NCI-H128 (cell line): Measurements from ENCODE around the gene ATP5IF1.
A peak's percentile ranks its signal among the peaks of the same experiment; 100 is the strongest.

Source experiments
- DNase-seq: peaks from one replicate; lab custom pipeline; 2025; ENCODE audit not compliant: unreplicated experiment; lab: John Stamatoyannopoulos, UW

ATP5IF1 gene

GRCh38 chr1:28235755-28236655 is at the start of gene ATP5IF1:
Gene ATP5IF1 (plus strand): TSS chr1:28236124. CDS start chr1:28236184, 60 bp downstream.
- DNase-seq, result peak; percentile 97

- DNase-seq, result no peak
These were observed 45.5 kb upstream of the ATP5IF1 start for GRCh38 chr1:28190337-28190979.

GRCh38 chr1:28190996-28191645 is 44.8 kb upstream of the ATP5IF1 start:
- no peak for DNase-seq

GRCh38 chr1:28193701-28194161 is 42.2 kb upstream of the ATP5IF1 start:
- no peak for DNase-seq

- no peak for DNase-seq
These were observed 41.4 kb upstream of the ATP5IF1 start for GRCh38 chr1:28194326-28195035.

- no peak for DNase-seq
These were observed 40.1 kb upstream of the ATP5IF1 start for GRCh38 chr1:28195780-28196179.

GRCh38 chr1:28196330-28196729 is 39.6 kb upstream of the ATP5IF1 start:
- DNase-seq, result no peak

- no peak for DNase-seq
These were observed 38.1 kb upstream of the ATP5IF1 start for GRCh38 chr1:28197682-28198415.

GRCh38 chr1:28199328-28200233 is 36.3 kb upstream of the ATP5IF1 start:
- no peak for DNase-seq

- no peak for DNase-seq
These were observed 35.6 kb upstream of the ATP5IF1 start for GRCh38 chr1:28200234-28200873.

GRCh38 chr1:28205243-28205642 is 30.7 kb upstream of the ATP5IF1 start:
- DNase-seq, result no peak

GRCh38 chr1:28208818-28209441 is 27.0 kb upstream of the ATP5IF1 start:
- no peak for DNase-seq

- no peak for DNase-seq
These were observed 26.2 kb upstream of the ATP5IF1 start for GRCh38 chr1:28209700-28210099.

- DNase-seq, result no peak
These were observed 22.6 kb upstream of the ATP5IF1 start for GRCh38 chr1:28213315-28213714.

GRCh38 chr1:28229089-28229488 is 6.8 kb upstream of the ATP5IF1 start:
- DNase-seq, result no peak

GRCh38 chr1:28229996-28230395 is 5.9 kb upstream of the ATP5IF1 start:
- no peak for DNase-seq

- peak; percentile 88 for DNase-seq
These were observed 3.2 kb upstream of the ATP5IF1 start, which contains the start of gene DNAJC8 for GRCh38 chr1:28232558-28233263. Gene DNAJC8 (minus strand): TSS chr1:28233029. CDS start chr1:28232998, 31 bp downstream.

GRCh38 chr1:28233264-28233606 is 2.7 kb upstream of the ATP5IF1 start:
- no peak for DNase-seq
